SK-N-SH treated with all-trans-retinoic acid at 6 μM for 48 hours (cell line): ENCODE measurements around the gene PHLDA3.

Experiments used
- ATAC-seq: fragments of 200-7000 bp; cut with Tn5 transposase; 3 replicates; pipeline ENCODE4 v1.9.1; 2020; ENCODE audit warnings: mild to moderate bottlenecking, moderate library complexity
- ARNTL ChIP-seq: fragments of 450-650 bp; formaldehyde crosslinking; IDR thresholded peaks from 2 replicates; pipeline ENCODE4 v1.5.0; 2020; ENCODE audit warnings: low read depth, mild to moderate bottlenecking, moderate library complexity, borderline replicate concordance
- CSDC2 ChIP-seq: fragments of 250-450 bp; sonication (Bioruptor Pico); IDR thresholded peaks from 2 replicates; pipeline ENCODE4 v1.5.0; 2020; ENCODE audit warnings: mild to moderate bottlenecking, moderate library complexity
- CSRNP3 ChIP-seq: fragments of 250-450 bp; sonication (Bioruptor Pico); IDR thresholded peaks from 2 replicates; pipeline ENCODE4 v1.5.1; 2021; ENCODE audit warnings: mild to moderate bottlenecking, moderate library complexity
- ESRRG ChIP-seq: fragments of 250-450 bp; sonication (Bioruptor Pico); IDR thresholded peaks from 2 replicates; pipeline ENCODE4 v1.6.1; 2021; ENCODE audit warnings: mild to moderate bottlenecking
- GLIS3 ChIP-seq: fragments of 250-450 bp; sonication (Bioruptor Pico); IDR thresholded peaks from 2 replicates; pipeline ENCODE4 v1.5.0; 2020; ENCODE audit warnings: mild to moderate bottlenecking, moderate library complexity
- ISL1 ChIP-seq: fragments of 250-450 bp; sonication (Bioruptor Pico); IDR thresholded peaks from 2 replicates; pipeline ENCODE4 v2.1.2; 2022; ENCODE audit warnings: mild to moderate bottlenecking, moderate library complexity
- OSR1 ChIP-seq: fragments of 250-450 bp; sonication (Bioruptor Pico); IDR thresholded peaks from 2 replicates; pipeline ENCODE4 v1.8.0; 2022; ENCODE audit warnings: moderate library complexity, mild to moderate bottlenecking, inconsistent platforms
- POU6F1 ChIP-seq: fragments of 250-450 bp; sonication (Bioruptor Pico); IDR thresholded peaks from 2 replicates; pipeline ENCODE4 v1.8.0; 2021; ENCODE audit warnings: low read depth, mild to moderate bottlenecking, moderate library complexity, borderline replicate concordance
- PPARA ChIP-seq: fragments of 250-450 bp; sonication (Bioruptor Pico); IDR thresholded peaks from 2 replicates; pipeline ENCODE4 v1.5.0; 2020; ENCODE audit warnings: mild to moderate bottlenecking, borderline replicate concordance
- RARB ChIP-seq: fragments of 250-450 bp; sonication (Bioruptor Pico); IDR thresholded peaks from 2 replicates; pipeline ENCODE4 v1.8.0; 2021; ENCODE audit warnings: mild to moderate bottlenecking, moderate library complexity
- SNAI2 ChIP-seq: fragments of 250-450 bp; sonication (Bioruptor Pico); IDR thresholded peaks from 2 replicates; pipeline ENCODE4 v1.5.0; 2020; ENCODE audit warnings: mild to moderate bottlenecking, moderate library complexity
- TCF4 ChIP-seq: fragments of 250-450 bp; sonication (Bioruptor Pico); IDR thresholded peaks from 2 replicates; pipeline ENCODE4 v1.8.0; 2021; ENCODE audit warnings: mild to moderate bottlenecking, moderate library complexity, borderline replicate concordance
- TOX ChIP-seq: fragments of 250-450 bp; sonication (Bioruptor Pico); IDR thresholded peaks from 2 replicates; pipeline ENCODE4 v1.8.0; 2021; ENCODE audit warnings: mild to moderate bottlenecking, moderate library complexity, borderline replicate concordance
- TSHZ2 ChIP-seq: fragments of 250-450 bp; sonication (Bioruptor Pico); IDR thresholded peaks from 2 replicates; pipeline ENCODE4 v1.5.0; 2020; ENCODE audit warnings: mild to moderate bottlenecking, moderate library complexity
- ZC3H10 ChIP-seq: fragments of 250-450 bp; sonication (Bioruptor Pico); IDR thresholded peaks from 2 replicates; pipeline ENCODE4 v1.5.1; 2021; ENCODE audit warnings: mild to moderate bottlenecking, moderate library complexity
- ZFP3 ChIP-seq: fragments of 250-450 bp; sonication (Bioruptor Pico); IDR thresholded peaks from 2 replicates; pipeline ENCODE4 v1.5.0; 2020; ENCODE audit warnings: mild to moderate bottlenecking, moderate library complexity
- ZFP30 ChIP-seq: fragments of 450-650 bp; formaldehyde crosslinking; IDR thresholded peaks from 2 replicates; pipeline ENCODE4 v1.5.0; 2022; ENCODE audit warnings: mild to moderate bottlenecking, moderate library complexity
- ZNF565 ChIP-seq: fragments of 450-650 bp; formaldehyde crosslinking; conservative IDR thresholded peaks from 2 replicates; pipeline ENCODE4 v1.5.0; 2020; ENCODE audit warnings: low read depth, mild to moderate bottlenecking, moderate library complexity
- ZNF70 ChIP-seq: fragments of 450-650 bp; formaldehyde crosslinking; IDR thresholded peaks from 2 replicates; pipeline ENCODE4 v1.5.0; 2020; ENCODE audit warnings: mild to moderate bottlenecking, moderate library complexity
- ZNF8 ChIP-seq: fragments of 450-650 bp; formaldehyde crosslinking; IDR thresholded peaks from 2 replicates; pipeline ENCODE4 v1.5.0; 2020; ENCODE audit warnings: mild to moderate bottlenecking, moderate library complexity
- TF ChIP-seq, protein P1 (sequence below): fragments of 250-450 bp; sonication (Bioruptor Pico); IDR thresholded peaks from 2 replicates; pipeline ENCODE4 v1.8.0; 2020; ENCODE audit warnings: mild to moderate bottlenecking, moderate library complexity, borderline replicate concordance

PHLDA3 gene

DNA sequence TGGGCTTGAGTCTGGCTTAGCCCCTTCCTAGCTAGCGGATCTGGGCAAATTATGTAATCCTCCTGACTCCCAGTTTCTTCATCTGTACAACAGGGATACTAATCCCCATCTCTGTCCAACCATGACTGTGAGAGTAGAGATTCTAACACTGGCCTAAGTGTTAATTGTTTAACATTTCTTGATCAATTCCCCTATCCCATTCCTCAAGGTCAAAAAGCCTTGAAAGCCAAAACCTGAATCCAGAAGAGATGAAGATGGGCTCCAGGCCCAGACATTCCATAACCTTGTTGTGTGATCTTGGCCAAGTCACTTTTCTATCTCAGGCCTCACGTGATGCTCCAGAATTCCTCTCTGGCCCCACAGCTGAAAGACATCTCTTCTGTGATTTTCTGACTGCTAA, 18.8 kb upstream of the PHLDA3 start:
- ATAC-seq, result no peak

GRCh38 chr1:201486187-201486586, 17.2 kb upstream of the PHLDA3 start:
- no peak for TF ChIP-seq RARB (CRISPR knock-in tag)
- TF ChIP-seq ZNF565 (CRISPR knock-in tag), result no peak
- TF ChIP-seq, protein P1, sequence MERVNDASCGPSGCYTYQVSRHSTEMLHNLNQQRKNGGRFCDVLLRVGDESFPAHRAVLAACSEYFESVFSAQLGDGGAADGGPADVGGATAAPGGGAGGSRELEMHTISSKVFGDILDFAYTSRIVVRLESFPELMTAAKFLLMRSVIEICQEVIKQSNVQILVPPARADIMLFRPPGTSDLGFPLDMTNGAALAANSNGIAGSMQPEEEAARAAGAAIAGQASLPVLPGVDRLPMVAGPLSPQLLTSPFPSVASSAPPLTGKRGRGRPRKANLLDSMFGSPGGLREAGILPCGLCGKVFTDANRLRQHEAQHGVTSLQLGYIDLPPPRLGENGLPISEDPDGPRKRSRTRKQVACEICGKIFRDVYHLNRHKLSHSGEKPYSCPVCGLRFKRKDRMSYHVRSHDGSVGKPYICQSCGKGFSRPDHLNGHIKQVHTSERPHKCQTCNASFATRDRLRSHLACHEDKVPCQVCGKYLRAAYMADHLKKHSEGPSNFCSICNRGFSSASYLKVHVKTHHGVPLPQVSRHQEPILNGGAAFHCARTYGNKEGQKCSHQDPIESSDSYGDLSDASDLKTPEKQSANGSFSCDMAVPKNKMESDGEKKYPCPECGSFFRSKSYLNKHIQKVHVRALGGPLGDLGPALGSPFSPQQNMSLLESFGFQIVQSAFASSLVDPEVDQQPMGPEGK (CRISPR knock-in tag), result no peak
- no peak for TF ChIP-seq CSDC2 (CRISPR knock-in tag)
- no peak for TF ChIP-seq ARNTL (CRISPR knock-in tag)
- TF ChIP-seq PPARA (CRISPR knock-in tag), result no peak
- TF ChIP-seq CSRNP3 (CRISPR knock-in tag), result no peak
- TF ChIP-seq ZFP3, result no peak
- no peak for TF ChIP-seq ZNF8 (CRISPR knock-in tag)
- no peak for TF ChIP-seq ZC3H10 (CRISPR knock-in tag)
- no peak for TF ChIP-seq TOX (CRISPR knock-in tag)
- no peak for TF ChIP-seq TCF4
- no peak for TF ChIP-seq OSR1 (CRISPR knock-in tag)
- no peak for ATAC-seq

More for the DNA sequence above, 18.8 kb upstream of the PHLDA3 start:
- TF ChIP-seq TOX (CRISPR knock-in tag), result no peak

- no peak for ATAC-seq
- no peak for TF ChIP-seq OSR1 (CRISPR knock-in tag)
These were observed 16.3 kb upstream of the PHLDA3 start for GRCh38 chr1:201485184-201485774.

GRCh38 chr1:201483373-201483949, 14.5 kb upstream of the PHLDA3 start:
- TF ChIP-seq OSR1 (CRISPR knock-in tag) (no peak), TSHZ2 (no peak), ZFP3 (no peak), ISL1 (CRISPR knock-in tag) (no peak), POU6F1 (CRISPR knock-in tag) (no peak), ZNF565 (CRISPR knock-in tag) (no peak), SNAI2 (CRISPR knock-in tag) (no peak), CSDC2 (CRISPR knock-in tag) (no peak), ZFP30 (CRISPR knock-in tag) (no peak), ZC3H10 (CRISPR knock-in tag) (no peak), TOX (CRISPR knock-in tag) (no peak), RARB (CRISPR knock-in tag) (no peak), ZNF70 (CRISPR knock-in tag) (no peak), CSRNP3 (CRISPR knock-in tag) (no peak), ZNF8 (CRISPR knock-in tag) (no peak), ESRRG (no peak), ARNTL (CRISPR knock-in tag) (no peak), GLIS3 (CRISPR knock-in tag) (no peak)
- ATAC-seq, result no peak
